Lung (tissue), 12 donors: ENCODE measurements around the gene PPP2R2C. TPM values are rescaled to one million over a fixed set of nuclear protein-coding genes. Genes with fewer than 3 reads are reported as not detected.

Source experiments
- ATAC-seq: fragments of 200-7000 bp; cut with Tn5 transposase; one replicate; pipeline ENCODE4 v1.9.1; 2020; ENCODE audit warnings: moderate number of reproducible peaks; ENCODE audit not compliant: insufficient read depth, low FRiP score
- DNase-seq, 3 donors: peaks; one replicate each; pipeline ENCODE4 v3.0.0-alpha.2; 2013 to 2017
- H3K27ac ChIP-seq, 2 donors: one replicate each; pipeline ENCODE4 v1.5.1; 2013; ENCODE audit warnings: mild to moderate bottlenecking in 2 of 2, moderate library complexity in 2 of 2, control low read depth in 1 of 2, inconsistent platforms in 1 of 2, low read depth in 1 of 2, low read length in 1 of 2
- H3K27me3 ChIP-seq, 3 donors: one replicate each; pipeline ENCODE4 v1.5.1; 2013; ENCODE audit warnings: low read length in 2 of 3; ENCODE audit not compliant: control insufficient read depth in 3 of 3, insufficient read depth in 3 of 3
- H3K36me3 ChIP-seq, 4 donors: one replicate each; pipeline ENCODE4 v1.5.1; 2013; ENCODE audit warnings: low read length in 4 of 4, mild to moderate bottlenecking in 1 of 4, moderate library complexity in 1 of 4; ENCODE audit not compliant: control insufficient read depth in 4 of 4, insufficient read depth in 4 of 4
- H3K4me1 ChIP-seq, 5 donors: one replicate each; pipeline ENCODE4 v1.5.1; 2013; ENCODE audit warnings: low read length in 5 of 5, mild to moderate bottlenecking in 2 of 5, moderate library complexity in 1 of 5; ENCODE audit not compliant: control insufficient read depth in 5 of 5, insufficient read depth in 5 of 5
- H3K4me3 ChIP-seq: one replicate; pipeline ENCODE4 v1.5.1; 2013; ENCODE audit warnings: mild to moderate bottlenecking, control low read depth, moderate library complexity
- H3K9ac ChIP-seq, 2 donors: one replicate each; pipeline ENCODE4 v1.5.1; 2013; ENCODE audit warnings: low read length in 2 of 2, control low read depth in 1 of 2; ENCODE audit not compliant: insufficient read depth in 1 of 2
- H3K9me3 ChIP-seq, 4 donors: one replicate each; pipeline ENCODE4 v1.5.1; 2013; ENCODE audit warnings: low read length in 3 of 4, mild to moderate bottlenecking in 1 of 4, moderate library complexity in 1 of 4; ENCODE audit not compliant: control insufficient read depth in 4 of 4, insufficient read depth in 3 of 4
- CTCF ChIP-seq: IDR thresholded peaks from 2 replicates; pipeline ENCODE4 v1.5.1; 2012; ENCODE audit warnings: mild to moderate bottlenecking; ENCODE audit errors: control extremely low read depth, extremely low read depth
- WGBS, 2 donors: extraction: QIAGEN DNeasy Blood & Tissue Kit; methylation state at CpG; one replicate each; pipeline ENCODE4 v1.1.7; 2013; 5-methylcytosine and 5-hydroxymethylcytosine counted together
- polyA plus RNA-seq, 2 donors: library from polyadenylated mRNA; stranded (reverse); fragments of 200-250 nt; gene quantifications; one replicate each; pipeline ENCODE4 v1.2.1, GENCODE V29; 2013
- total RNA-seq, 2 donors: library from RNA; depleted of rRNA in 1 of 2; stranded (reverse); fragments of >200 nt in 1 of 2; gene quantifications; one replicate each; pipeline ENCODE4 v1.2.1, GENCODE V29; 2014 to 2021
- donor health status: control.
- donor health status: control.
- donor health status: Bipolar disorder and iron deficiency.
- donor health status: healthy.
- donor health status: DM: yes; HTN: yes; CAD: no.

Gene PPP2R2C
- total and polyA plus RNA-seq, 4 donors: 0.03 to 0.57 (median 0.04) TPM

- Histone ChIP-seq H3K27ac (no peak overlapping the region), H3K36me3 (no peaks in the 10 kb centered on the region), H3K4me1 (peaks cover 0 to 12% (median 0%) of the 10 kb centered on the region in 5 donors), H3K4me3 (no peak overlapping the region), H3K27me3 (peaks cover 0 to 3% (median 0%) of the 10 kb centered on the region in 3 donors), H3K9me3 (peaks cover 0 to 10% (median 0%) of the 10 kb centered on the region in 4 donors), H3K9ac (no peak overlapping the region)
- no peak for DNase-seq
- WGBS, 2 donors: 75 to 76% methylated on average over 5 of the region's 5 CpGs
- TF ChIP-seq CTCF: no peak
- ATAC-seq: no peak
Measured at GRCh38 chr4:6445403-6446129, 26.8 kb downstream of the PPP2R2C start.

GRCh38 chr4:6444582-6444981, 27.8 kb downstream of the PPP2R2C start:
- no peak for TF ChIP-seq CTCF
- peaks cover 0 to 11% (median 0%) of the 10 kb centered on the region in 4 donors for H3K9me3 ChIP-seq
- peaks cover 0 to 12% (median 0%) of the 10 kb centered on the region in 5 donors for H3K4me1 ChIP-seq
- no peak overlapping the region for H3K27ac ChIP-seq
- H3K9ac ChIP-seq: no peak overlapping the region
- no peak for DNase-seq
- no peak overlapping the region for H3K4me3 ChIP-seq
- peaks cover 0 to 3% (median 0%) of the 10 kb centered on the region in 3 donors for H3K27me3 ChIP-seq
- 68 to 77% methylated on average over 6 of the region's 6 CpGs for WGBS, 2 donors
- H3K36me3 ChIP-seq: no peaks in the 10 kb centered on the region
- ATAC-seq: no peak

- peaks cover 0 to 7% (median 0%) of the 10 kb centered on the region in 3 donors for H3K27me3 ChIP-seq
Measured at GRCh38 chr4:6443035-6444023, 29.1 kb downstream of the PPP2R2C start.

More at GRCh38 chr4:6443035-6444023, 29.1 kb downstream of the PPP2R2C start:
- ATAC-seq: no peak
- Histone ChIP-seq H3K9ac (no peak overlapping the region), H3K9me3 (peaks cover 0 to 11% (median 0%) of the 10 kb centered on the region in 4 donors), H3K36me3 (no peaks in the 10 kb centered on the region), H3K27ac (no peak overlapping the region), H3K4me3 (no peak overlapping the region), H3K4me1 (peaks cover 0 to 12% (median 0%) of the 10 kb centered on the region in 5 donors)
- WGBS, 2 donors: 80 to 83% methylated on average over 21 of the region's 21 CpGs
- no peak for TF ChIP-seq CTCF
- no peak for DNase-seq
